Loucy (cell line): ENCODE measurements around the gene ULK1.

Experiments used
- EZH2phosphoT487 ChIP-seq: fragments of 200-600 bp; IDR thresholded peaks from 2 replicates; pipeline ENCODE4 v1.6.1; 2018; ENCODE audit warnings: antibody characterized with exemption, mild to moderate bottlenecking, moderate library complexity, borderline replicate concordance
- TF ChIP-seq, protein P1 (sequence below): fragments of 200-600 bp; sonication (generic); conservative IDR thresholded peaks from 2 replicates; pipeline ENCODE4 v1.5.1; 2014; ENCODE audit warnings: mild to moderate bottlenecking, antibody characterized with exemption, low read length

DNA sequence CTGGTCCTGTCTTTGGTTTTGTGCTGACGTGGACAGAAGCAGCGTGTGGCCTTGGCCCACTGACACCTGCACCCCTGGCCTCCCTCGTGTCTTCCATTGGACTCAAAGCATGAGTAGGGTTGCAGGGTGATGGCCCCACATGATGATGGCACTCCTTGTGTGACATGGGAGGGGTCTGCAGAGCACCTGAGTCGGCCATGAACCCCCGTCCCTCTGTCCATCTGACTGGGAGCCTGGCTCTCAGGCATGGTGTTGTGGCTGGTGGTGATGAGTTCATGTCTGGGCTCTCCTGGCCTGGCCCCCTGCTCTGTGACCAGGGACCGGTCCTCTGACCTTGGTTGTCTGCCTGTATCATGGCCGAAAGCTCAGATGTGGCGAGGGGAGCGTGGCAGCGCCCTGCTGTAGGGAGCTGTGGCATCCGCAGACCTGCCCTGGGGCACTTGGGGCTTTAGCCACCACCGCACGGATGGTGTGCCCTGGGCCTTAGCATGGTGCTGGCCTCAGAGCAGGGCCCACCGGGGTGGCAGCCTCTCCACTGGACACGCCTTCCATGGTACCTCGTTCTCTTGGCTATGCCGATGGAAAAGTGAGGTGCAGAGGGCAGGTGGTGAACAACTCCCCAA, 16.7 kb downstream of the ULK1 start:
- TF ChIP-seq, protein P1, sequence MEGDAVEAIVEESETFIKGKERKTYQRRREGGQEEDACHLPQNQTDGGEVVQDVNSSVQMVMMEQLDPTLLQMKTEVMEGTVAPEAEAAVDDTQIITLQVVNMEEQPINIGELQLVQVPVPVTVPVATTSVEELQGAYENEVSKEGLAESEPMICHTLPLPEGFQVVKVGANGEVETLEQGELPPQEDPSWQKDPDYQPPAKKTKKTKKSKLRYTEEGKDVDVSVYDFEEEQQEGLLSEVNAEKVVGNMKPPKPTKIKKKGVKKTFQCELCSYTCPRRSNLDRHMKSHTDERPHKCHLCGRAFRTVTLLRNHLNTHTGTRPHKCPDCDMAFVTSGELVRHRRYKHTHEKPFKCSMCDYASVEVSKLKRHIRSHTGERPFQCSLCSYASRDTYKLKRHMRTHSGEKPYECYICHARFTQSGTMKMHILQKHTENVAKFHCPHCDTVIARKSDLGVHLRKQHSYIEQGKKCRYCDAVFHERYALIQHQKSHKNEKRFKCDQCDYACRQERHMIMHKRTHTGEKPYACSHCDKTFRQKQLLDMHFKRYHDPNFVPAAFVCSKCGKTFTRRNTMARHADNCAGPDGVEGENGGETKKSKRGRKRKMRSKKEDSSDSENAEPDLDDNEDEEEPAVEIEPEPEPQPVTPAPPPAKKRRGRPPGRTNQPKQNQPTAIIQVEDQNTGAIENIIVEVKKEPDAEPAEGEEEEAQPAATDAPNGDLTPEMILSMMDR: no peak
- no peak for TF ChIP-seq EZH2phosphoT487
